Pancreas (tissue), 10 donors: ENCODE data around the gene DHPS. TPM values are rescaled to one million over a fixed set of nuclear protein-coding genes. Genes with fewer than 3 reads are reported as not detected.

Experiments
- ATAC-seq, 4 donors: fragments of 200-7000 bp; cut with Tn5 transposase; one replicate each; pipeline versions ENCODE4 v1.8.0 to v1.9.1; 2020; ENCODE audit warnings: mild to moderate bottlenecking in 4 of 4, moderate library complexity in 4 of 4
- DNase-seq, 6 donors: peaks; one replicate each; pipeline ENCODE4 v3.0.0-alpha.2; 2020
- FAIRE-seq: peaks from 2 replicates; lab custom pipeline; 2012; peaks lifted over from hg19 to GRCh38; lab: Jason Lieb, UNC
- H3K27ac ChIP-seq, 4 donors: fragments of 200-600 bp; sonication (generic); 1 replicate in 3 of 4; 2 replicates in 1 of 4; pipeline versions ENCODE4 v1.5.0 to v1.8.0; 2020
- H3K27me3 ChIP-seq, 4 donors: fragments of 200-600 bp; one replicate each; pipeline ENCODE4 v1.8.0; 2021
- H3K36me3 ChIP-seq, 3 donors: fragments of 200-600 bp; sonication (generic) in 1 of 3; one replicate each; pipeline versions ENCODE4 v1.5.0 to v1.8.0; 2020 to 2021
- H3K4me1 ChIP-seq, 3 donors: fragments of 200-600 bp; one replicate each; pipeline ENCODE4 v1.8.0; 2021
- H3K4me3 ChIP-seq, 4 donors: fragments of 200-600 bp; sonication (generic) in 2 of 4; one replicate each; pipeline versions ENCODE4 v1.5.0 to v1.8.0; 2020 to 2021
- H3K9me3 ChIP-seq, 4 donors: fragments of 200-600 bp; one replicate each; pipeline ENCODE4 v1.8.0; 2021
- WGBS, 2 donors: extraction: QIAGEN DNeasy Blood & Tissue Kit; methylation state at CpG; one replicate each; pipeline ENCODE4 v1.1.7; 2013; 5-methylcytosine and 5-hydroxymethylcytosine counted together
- intact Hi-C, 3 donors: fragments of 100-400 bp; cut with DNase I; formaldehyde crosslinking; loops; one replicate each; pipeline versions ENCODE4 v1.11.1 to v1.14.2; 2022
- polyA plus RNA-seq, 2 donors: library from polyadenylated mRNA; stranded (reverse); fragments of 200-250 nt; gene quantifications; one replicate each; pipeline ENCODE4 v1.2.3, GENCODE V29; 2013
- total RNA-seq, 6 donors: library from RNA; stranded (reverse); fragmentation: NEBNext Ultra II Directional in 4 of 6; extraction: Animal tissue kit (Norgen Biotek cat#: 25700) in 4 of 6; gene quantifications; one replicate each; pipeline versions ENCODE4 v1.2.1 to v1.2.4, GENCODE V29; 2021 to 2023
- TF ChIP-seq, protein P1 (sequence below), 4 donors: fragments of 200-600 bp; sonication (generic) in 3 of 4; IDR thresholded peaks; one replicate each; pipeline versions ENCODE4 v1.5.0 to v1.8.0; 2021; ENCODE audit warnings: antibody characterized with exemption in 4 of 4
- donor health status: healthy with polysubstance abuse.
- donor health status: DM: no; HTN: no; CAD: no; lungs with moderate emphysema.
- donor health status: DM: no; HTN: no; CAD: no.
- donor health status: control.
- donor health status: control.
- donor health status: Bipolar disorder and iron deficiency.
- donor health status: DM: yes; HTN: yes; CAD: no.
- donor health status: DM: no; HTN: no; CAD: no.
- donor health status: DM: no; HTN: no; CAD: no.
- donor health status: DM: yes; HTN: yes; CAD: no.

The DHPS gene
- total and polyA plus RNA-seq, 8 donors, result 36.0 to 85.7 (median 49.9) TPM

DNA sequence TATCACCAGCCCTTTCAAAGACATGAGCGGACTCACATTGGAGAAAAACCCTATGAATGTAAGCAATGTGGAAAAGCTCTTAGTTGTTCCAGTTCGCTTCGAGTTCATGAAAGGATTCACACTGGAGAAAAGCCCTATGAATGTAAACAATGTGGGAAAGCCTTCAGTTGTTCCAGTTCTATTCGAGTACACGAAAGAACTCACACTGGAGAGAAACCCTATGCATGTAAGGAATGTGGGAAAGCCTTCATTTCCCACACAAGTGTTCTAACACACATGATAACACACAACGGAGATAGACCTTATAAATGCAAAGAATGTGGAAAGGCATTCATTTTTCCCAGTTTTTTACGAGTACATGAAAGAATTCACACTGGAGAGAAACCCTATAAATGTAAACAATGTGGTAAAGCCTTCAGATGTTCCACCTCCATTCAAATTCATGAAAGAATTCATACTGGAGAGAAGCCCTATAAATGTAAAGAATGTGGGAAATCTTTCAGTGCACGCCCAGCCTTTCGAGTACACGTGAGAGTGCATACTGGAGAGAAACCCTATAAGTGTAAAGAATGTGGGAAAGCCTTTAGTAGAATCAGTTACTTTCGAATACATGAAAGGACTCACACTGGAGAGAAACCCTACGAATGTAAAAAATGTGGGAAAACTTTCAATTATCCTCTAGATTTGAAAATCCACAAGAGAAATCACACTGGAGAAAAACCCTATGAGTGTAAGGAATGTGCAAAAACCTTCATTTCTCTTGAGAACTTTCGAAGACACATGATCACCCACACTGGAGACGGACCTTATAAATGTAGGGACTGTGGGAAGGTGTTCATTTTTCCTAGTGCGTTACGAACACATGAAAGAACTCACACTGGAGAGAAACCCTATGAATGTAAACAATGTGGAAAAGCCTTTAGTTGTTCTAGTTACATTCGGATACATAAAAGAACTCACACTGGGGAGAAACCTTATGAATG, 53.3 kb downstream of the DHPS start:
- Histone ChIP-seq H3K4me1 (no peaks in the 10 kb centered on the region), H3K27ac (no peak overlapping the region), H3K36me3 (peaks cover 3 to 53% (median 36%) of the 10 kb centered on the region in 3 donors), H3K27me3 (no peaks in the 10 kb centered on the region), H3K4me3 (no peak overlapping the region), H3K9me3 (no peaks in the 10 kb centered on the region)
- intact Hi-C loops, result no loop called here
- ATAC-seq (no peak), FAIRE-seq (no peak), DNase-seq (no peak)
- 98% methylated on average over 17 of the region's 17 CpGs for WGBS, 2 donors
- TF ChIP-seq, protein P1, sequence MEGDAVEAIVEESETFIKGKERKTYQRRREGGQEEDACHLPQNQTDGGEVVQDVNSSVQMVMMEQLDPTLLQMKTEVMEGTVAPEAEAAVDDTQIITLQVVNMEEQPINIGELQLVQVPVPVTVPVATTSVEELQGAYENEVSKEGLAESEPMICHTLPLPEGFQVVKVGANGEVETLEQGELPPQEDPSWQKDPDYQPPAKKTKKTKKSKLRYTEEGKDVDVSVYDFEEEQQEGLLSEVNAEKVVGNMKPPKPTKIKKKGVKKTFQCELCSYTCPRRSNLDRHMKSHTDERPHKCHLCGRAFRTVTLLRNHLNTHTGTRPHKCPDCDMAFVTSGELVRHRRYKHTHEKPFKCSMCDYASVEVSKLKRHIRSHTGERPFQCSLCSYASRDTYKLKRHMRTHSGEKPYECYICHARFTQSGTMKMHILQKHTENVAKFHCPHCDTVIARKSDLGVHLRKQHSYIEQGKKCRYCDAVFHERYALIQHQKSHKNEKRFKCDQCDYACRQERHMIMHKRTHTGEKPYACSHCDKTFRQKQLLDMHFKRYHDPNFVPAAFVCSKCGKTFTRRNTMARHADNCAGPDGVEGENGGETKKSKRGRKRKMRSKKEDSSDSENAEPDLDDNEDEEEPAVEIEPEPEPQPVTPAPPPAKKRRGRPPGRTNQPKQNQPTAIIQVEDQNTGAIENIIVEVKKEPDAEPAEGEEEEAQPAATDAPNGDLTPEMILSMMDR (IDR thresholded peaks at IDR 0.05), result no peak

DNA sequence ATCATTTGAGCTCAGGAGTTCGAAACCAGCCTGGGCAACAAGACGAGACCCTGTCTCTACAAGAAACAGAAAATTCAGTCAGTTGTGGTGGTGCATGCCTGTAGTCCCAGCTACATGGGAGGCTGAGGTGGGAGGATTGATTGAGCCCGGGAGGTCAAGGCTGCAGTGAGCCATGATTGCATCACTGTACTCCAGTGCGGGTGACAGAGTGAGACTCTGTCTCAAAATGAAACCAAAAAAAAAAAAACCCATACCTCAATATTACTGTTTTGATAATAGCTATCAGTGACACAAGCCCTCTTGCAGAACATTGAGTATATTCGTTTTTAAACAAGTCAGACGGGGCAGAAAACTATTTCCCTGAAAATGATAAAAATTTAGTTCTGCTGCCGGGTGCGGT, 54.7 kb downstream of the DHPS start:
- H3K27ac ChIP-seq, result no peak overlapping the region
- FAIRE-seq, result no peak
- no peaks in the 10 kb centered on the region for H3K9me3 ChIP-seq
- DNase-seq, result no peak
- ATAC-seq, result no peak
- no peaks in the 10 kb centered on the region for H3K27me3 ChIP-seq
- WGBS, 2 donors, result 86 to 96% methylated on average over 8 of the region's 8 CpGs
- no peak overlapping the region for H3K4me3 ChIP-seq
- TF ChIP-seq, protein P1 (IDR thresholded peaks at IDR 0.05), result no peak
- intact Hi-C loops, result no loop called here
- no peaks in the 10 kb centered on the region for H3K4me1 ChIP-seq
- H3K36me3 ChIP-seq, result peaks cover 3 to 53% (median 36%) of the 10 kb centered on the region in 3 donors

Other genes starting within 250 kb of the DHPS start
- 1 to 10 TPM; 1.2 to 3.8 (median 2.0) TPM for gene ZNF443, start 240.9 kb downstream of the DHPS start, total RNA-seq
- 1 to 10 TPM; 2.4 to 3.8 TPM for gene ZNF443, start 240.9 kb downstream of the DHPS start, polyA plus RNA-seq
- 1 to 10 TPM in 4 of 6 donors, under 1 TPM in 2; 0.56 to 2.5 (median 1.9) TPM for gene ZNF709, start 197.1 kb downstream of the DHPS start, total RNA-seq
- gene ZNF709, start 197.1 kb downstream of the DHPS start, polyA plus RNA-seq, result 1 to 10 TPM in 1 of 2 donors, under 1 TPM in 1; 0.87 to 1.5 TPM
- gene ZNF564, start 130.4 kb downstream of the DHPS start, total RNA-seq, result 10 to 100 TPM in 1 of 6 donors, 1 to 10 TPM in 5; 5.0 to 10.4 (median 6.2) TPM
- 1 to 10 TPM; 4.2 to 5.2 TPM for gene ZNF564, start 130.4 kb downstream of the DHPS start, polyA plus RNA-seq
- gene ZNF490, start 71.1 kb downstream of the DHPS start, total RNA-seq, result 1 to 10 TPM; 3.3 to 7.0 (median 4.1) TPM
- under 1 TPM; 0.38 to 0.65 TPM for gene ZNF490, start 71.1 kb downstream of the DHPS start, polyA plus RNA-seq
- 10 to 100 TPM in 5 of 6 donors, 1 to 10 TPM in 1; 10.0 to 16.7 (median 12.3) TPM for gene ZNF791, start 71.0 kb downstream of the DHPS start, total RNA-seq
- gene ZNF791, start 71.0 kb downstream of the DHPS start, polyA plus RNA-seq, result 1 to 10 TPM; 6.1 to 6.3 TPM
- 10 to 100 TPM; 33.2 to 92.8 (median 59.2) TPM for gene MAN2B1, start 15.1 kb downstream of the DHPS start, total RNA-seq
- 10 to 100 TPM; 30.2 to 48.2 TPM for gene MAN2B1, start 15.1 kb downstream of the DHPS start, polyA plus RNA-seq
- 1 to 10 TPM; 3.5 to 8.8 (median 5.7) TPM for gene WDR83, start 15.1 kb downstream of the DHPS start, total RNA-seq
- gene WDR83, start 15.1 kb downstream of the DHPS start, polyA plus RNA-seq, result 10 to 100 TPM; 25.6 to 28.1 TPM
- gene GNG14, start 6.1 kb upstream of the DHPS start, total RNA-seq, result not detected
- gene GNG14, start 6.1 kb upstream of the DHPS start, polyA plus RNA-seq, result not detected
- 1 to 10 TPM; 3.1 to 5.0 (median 4.2) TPM for gene FBXW9, start 14.8 kb upstream of the DHPS start, total RNA-seq
- 1 to 10 TPM; 5.6 to 8.5 TPM for gene FBXW9, start 14.8 kb upstream of the DHPS start, polyA plus RNA-seq
- 10 to 100 TPM; 15.7 to 29.5 (median 20.8) TPM for gene TNPO2, start 42.1 kb upstream of the DHPS start, total RNA-seq
- 10 to 100 TPM; 29.0 to 37.2 TPM for gene TNPO2, start 42.1 kb upstream of the DHPS start, polyA plus RNA-seq
- 10 to 100 TPM; 49.2 to 86.5 (median 63.0) TPM for gene TRIR, start 52.8 kb upstream of the DHPS start, total RNA-seq
- gene TRIR, start 52.8 kb upstream of the DHPS start, polyA plus RNA-seq, result 100 to 1,000 TPM; 163 to 191 TPM
- gene GET3, start 55.6 kb upstream of the DHPS start, total RNA-seq, result 10 to 100 TPM; 16.6 to 34.5 (median 27.9) TPM
- 10 to 100 TPM; 34.8 to 48.2 TPM for gene GET3, start 55.6 kb upstream of the DHPS start, polyA plus RNA-seq
- not detected for gene BEST2, start 69.9 kb upstream of the DHPS start, total RNA-seq
- not detected for gene BEST2, start 69.9 kb upstream of the DHPS start, polyA plus RNA-seq
- 10 to 100 TPM; 37.7 to 60.9 (median 49.0) TPM for gene HOOK2, start 93.7 kb upstream of the DHPS start, total RNA-seq
- 100 to 1,000 TPM; 268 to 300 TPM for gene HOOK2, start 93.7 kb upstream of the DHPS start, polyA plus RNA-seq
- gene JUNB, start 109.6 kb upstream of the DHPS start, total RNA-seq, result 100 to 1,000 TPM in 2 of 6 donors, 10 to 100 TPM in 4; 41.6 to 109 (median 70.7) TPM
- 100 to 1,000 TPM; 172 to 206 TPM for gene JUNB, start 109.6 kb upstream of the DHPS start, polyA plus RNA-seq
- gene PRDX2, start 119.9 kb upstream of the DHPS start, total RNA-seq, result 100 to 1,000 TPM in 4 of 6 donors, 10 to 100 TPM in 2; 77.5 to 109 (median 103) TPM
- gene PRDX2, start 119.9 kb upstream of the DHPS start, polyA plus RNA-seq, result 100 to 1,000 TPM in 1 of 2 donors, 10 to 100 TPM in 1; 75.8 to 172 TPM
- gene THSD8, start 120.2 kb upstream of the DHPS start, total RNA-seq, result 1 to 10 TPM in 5 of 6 donors, under 1 TPM in 1; 0.90 to 3.9 (median 2.1) TPM
- gene THSD8, start 120.2 kb upstream of the DHPS start, polyA plus RNA-seq, result 1 to 10 TPM; 1.3 to 2.0 TPM
- 1 to 10 TPM; 1.7 to 6.0 (median 3.0) TPM for gene RNASEH2A, start 124.7 kb upstream of the DHPS start, total RNA-seq
- 1 to 10 TPM; 3.9 to 5.5 TPM for gene RNASEH2A, start 124.7 kb upstream of the DHPS start, polyA plus RNA-seq
- under 1 TPM in 4 of 6 donors, not detected in 2; 0.19 to 0.86 (median 0.37) TPM for gene RTBDN, start 152.7 kb upstream of the DHPS start, total RNA-seq
- 1 to 10 TPM; 1.2 to 4.6 TPM for gene RTBDN, start 152.7 kb upstream of the DHPS start, polyA plus RNA-seq
- 1 to 10 TPM in 1 of 6 donors, under 1 TPM in 5; 0.23 to 1.1 (median 0.84) TPM for gene MAST1, start 156.6 kb upstream of the DHPS start, total RNA-seq
- 1 to 10 TPM; 5.8 to 7.3 TPM for gene MAST1, start 156.6 kb upstream of the DHPS start, polyA plus RNA-seq
- gene DNASE2, start 199.6 kb upstream of the DHPS start, total RNA-seq, result 10 to 100 TPM; 16.2 to 35.9 (median 20.5) TPM
- gene DNASE2, start 199.6 kb upstream of the DHPS start, polyA plus RNA-seq, result 10 to 100 TPM in 1 of 2 donors, 1 to 10 TPM in 1; 9.4 to 21.0 TPM
- under 1 TPM in 2 of 6 donors, not detected in 4; 0.12 to 0.22 TPM for gene KLF1, start 205.3 kb upstream of the DHPS start, total RNA-seq
- gene KLF1, start 205.3 kb upstream of the DHPS start, polyA plus RNA-seq, result not detected
- gene GCDH, start 209.3 kb upstream of the DHPS start, total RNA-seq, result 10 to 100 TPM in 3 of 6 donors, 1 to 10 TPM in 3; 6.3 to 17.2 (median 11.7) TPM
- gene GCDH, start 209.3 kb upstream of the DHPS start, polyA plus RNA-seq, result 10 to 100 TPM; 19.2 to 27.1 TPM
- not detected for gene SYCE2, start 237.4 kb upstream of the DHPS start, total RNA-seq
- under 1 TPM in 1 of 2 donors, not detected in 1; 0.19 TPM for gene SYCE2, start 237.4 kb upstream of the DHPS start, polyA plus RNA-seq